DMS53 treated with DMSO at 0.1 percent for 48 hours (cell line): ENCODE results near the gene AKT3.
"Not testable (repeated sequence)": the region's sequence is repeated elsewhere in the genome, so short reads cannot be mapped to it uniquely, and the experiment has no call there.

ENCODE experiments used
- DNase-seq: peaks from one replicate; lab custom pipeline; 2025; ENCODE audit not compliant: unreplicated experiment; lab: John Stamatoyannopoulos, UW

The AKT3 gene

GRCh38 chr1:243786531-243786930 is 63.5 kb downstream of the AKT3 start:
- DNase-seq = no peak

GRCh38 chr1:243784506-243784905 is 65.5 kb downstream of the AKT3 start:
- DNase-seq = no peak

GRCh38 chr1:243783714-243784113 is 66.3 kb downstream of the AKT3 start:
- no peak for DNase-seq

GRCh38 chr1:243772361-243773050 is 77.5 kb downstream of the AKT3 start:
- DNase-seq = not testable (repeated sequence)

- DNase-seq = no peak
Measured at GRCh38 chr1:243770860-243771259, 79.2 kb downstream of the AKT3 start.

GRCh38 chr1:243765676-243766075 is 84.4 kb downstream of the AKT3 start:
- no peak for DNase-seq

- no peak for DNase-seq
Measured at GRCh38 chr1:243763806-243764205, 86.2 kb downstream of the AKT3 start.

- no peak for DNase-seq
Measured at GRCh38 chr1:243758647-243759046, 91.4 kb downstream of the AKT3 start.

- no peak for DNase-seq
Measured at GRCh38 chr1:243756529-243756928, 93.5 kb downstream of the AKT3 start.

- DNase-seq = no peak
Measured at GRCh38 chr1:243754348-243754747, 95.7 kb downstream of the AKT3 start.

GRCh38 chr1:243751506-243751905 is 98.5 kb downstream of the AKT3 start:
- no peak for DNase-seq

GRCh38 chr1:243748706-243749283 is 101.2 kb downstream of the AKT3 start:
- DNase-seq = peak; percentile 74

GRCh38 chr1:243748227-243748626 is 101.8 kb downstream of the AKT3 start:
- DNase-seq = no peak

GRCh38 chr1:243746751-243747150 is 103.3 kb downstream of the AKT3 start:
- no peak for DNase-seq

GRCh38 chr1:243745356-243745755 is 104.7 kb downstream of the AKT3 start:
- DNase-seq = no peak

- no peak for DNase-seq
Measured at GRCh38 chr1:243742819-243743218, 107.2 kb downstream of the AKT3 start.

- no peak for DNase-seq
Measured at GRCh38 chr1:243740255-243740999, 109.6 kb downstream of the AKT3 start.

- DNase-seq = no peak
Measured at GRCh38 chr1:243739335-243740003, 110.6 kb downstream of the AKT3 start.

- no peak for DNase-seq
Measured at GRCh38 chr1:243738020-243738419, 112.0 kb downstream of the AKT3 start.

GRCh38 chr1:243735457-243735856 is 114.6 kb downstream of the AKT3 start:
- no peak for DNase-seq

- DNase-seq = no peak
Measured at GRCh38 chr1:243734308-243734695, 115.7 kb downstream of the AKT3 start.
